Peyer's patch (tissue), 4 donors: ENCODE measurements around the gene SLC30A7. TPM values are rescaled to one million over a fixed set of nuclear protein-coding genes. Genes with fewer than 3 reads are reported as not detected.

Experiments
- DNase-seq, 3 donors: peaks; one replicate each; pipeline ENCODE4 v3.0.0-alpha.2; 2017 to 2019
- H3K27ac ChIP-seq, 4 donors: fragments of 200-600 bp; sonication (generic); one replicate each; pipeline ENCODE4 v1.5.1; 2016 to 2019
- H3K27me3 ChIP-seq, 2 donors: fragments of 200-600 bp; sonication (generic); one replicate each; pipeline ENCODE4 v1.5.1; 2019
- H3K36me3 ChIP-seq, 3 donors: fragments of 200-600 bp; sonication (generic); one replicate each; pipeline ENCODE4 v1.5.1; 2016 to 2019
- H3K4me1 ChIP-seq, 4 donors: fragments of 200-600 bp; sonication (generic); one replicate each; pipeline ENCODE4 v1.5.1; 2016 to 2019
- H3K4me3 ChIP-seq, 4 donors: fragments of 200-600 bp; sonication (generic); 1 replicate in 3 of 4; 2 replicates in 1 of 4; pipeline ENCODE4 v1.5.1; 2016 to 2019; ENCODE audit warnings: mild to moderate bottlenecking in 1 of 4
- H3K9me3 ChIP-seq, 4 donors: fragments of 200-600 bp; sonication (generic); one replicate each; pipeline ENCODE4 v1.5.1; 2016 to 2019; ENCODE audit warnings: mild to moderate bottlenecking in 1 of 4
- CTCF ChIP-seq, 6 experiments: fragments of 450-650 bp in 4 of 6; fragments of 200-600 bp in 2 of 6; sonication (generic) in 1 of 6; IDR thresholded peaks; one replicate each; pipeline ENCODE4 v1.5.1; 2017 to 2019; ENCODE audit warnings: antibody characterized with exemption in 6 of 6, mild to moderate bottlenecking in 3 of 6, moderate library complexity in 1 of 6
- POLR2A ChIP-seq, 2 donors: fragments of 450-650 bp; IDR thresholded peaks; one replicate each; pipeline ENCODE4 v1.5.1; 2017; ENCODE audit warnings: antibody characterized with exemption in 2 of 2, mild to moderate bottlenecking in 2 of 2, moderate library complexity in 2 of 2
- total RNA-seq, 4 donors: library from RNA; depleted of rRNA; stranded (reverse); fragments of >200 nt; gene quantifications; one replicate each; pipeline ENCODE4 v1.1.0, GENCODE V29; 2016

The SLC30A7 gene
- total RNA-seq, 4 donors from 2014 or later, result 18.2 to 28.5 (median 24.2) TPM

DNA sequence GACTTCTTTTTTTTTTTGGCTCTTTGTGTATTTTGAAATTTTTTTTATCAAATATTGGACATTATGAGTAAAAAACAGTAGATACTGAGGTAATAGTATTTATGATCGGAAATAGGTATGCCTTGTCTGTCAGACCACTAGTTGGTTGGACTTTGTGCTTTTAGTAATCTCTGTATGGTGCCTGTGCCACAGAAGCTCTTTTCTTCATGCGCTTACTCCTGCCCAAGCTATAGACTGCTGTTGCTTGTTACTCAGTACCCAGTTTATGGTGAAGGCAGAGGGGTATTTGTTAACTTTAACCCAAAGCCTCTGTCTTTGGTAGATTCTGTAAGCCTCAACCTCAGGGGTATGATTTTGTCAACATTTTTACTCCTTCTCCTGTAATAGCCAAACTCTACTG, 8.6 kb downstream of the SLC30A7 start:
- Histone ChIP-seq H3K27me3 (no peaks in the 10 kb centered on the region), H3K36me3 (peaks cover 0 to 50% (median 0%) of the 10 kb centered on the region in 3 donors), H3K4me1 (no peaks in the 10 kb centered on the region), H3K9me3 (no peaks in the 10 kb centered on the region), H3K4me3 (no peak overlapping the region), H3K27ac (no peak overlapping the region)
- no peak for DNase-seq
- TF ChIP-seq POLR2A (IDR thresholded peaks at IDR 0.05), result no peak
- no peak for TF ChIP-seq CTCF (IDR thresholded peaks at IDR 0.05)

GRCh38 chr1:100905181-100905580, 9.3 kb downstream of the SLC30A7 start:
- Histone ChIP-seq H3K4me1 (no peaks in the 10 kb centered on the region), H3K27ac (no peak overlapping the region), H3K36me3 (peaks cover 0 to 50% (median 0%) of the 10 kb centered on the region in 3 donors), H3K4me3 (no peak overlapping the region), H3K9me3 (no peaks in the 10 kb centered on the region), H3K27me3 (no peaks in the 10 kb centered on the region)
- no peak for TF ChIP-seq CTCF (IDR thresholded peaks at IDR 0.05)
- no peak for TF ChIP-seq POLR2A (IDR thresholded peaks at IDR 0.05)
- no peak for DNase-seq

- Histone ChIP-seq H3K9me3 (no peaks in the 10 kb centered on the region), H3K4me3 (no peak overlapping the region), H3K36me3 (peaks cover 0 to 67% (median 0%) of the 10 kb centered on the region in 3 donors), H3K27me3 (no peaks in the 10 kb centered on the region), H3K27ac (no peak overlapping the region), H3K4me1 (no peaks in the 10 kb centered on the region)
- no peak for DNase-seq
- TF ChIP-seq CTCF (IDR thresholded peaks at IDR 0.05) (no peak), POLR2A (IDR thresholded peaks at IDR 0.05) (no peak)
These were observed 12.0 kb downstream of the SLC30A7 start for GRCh38 chr1:100907887-100908286.

DNA sequence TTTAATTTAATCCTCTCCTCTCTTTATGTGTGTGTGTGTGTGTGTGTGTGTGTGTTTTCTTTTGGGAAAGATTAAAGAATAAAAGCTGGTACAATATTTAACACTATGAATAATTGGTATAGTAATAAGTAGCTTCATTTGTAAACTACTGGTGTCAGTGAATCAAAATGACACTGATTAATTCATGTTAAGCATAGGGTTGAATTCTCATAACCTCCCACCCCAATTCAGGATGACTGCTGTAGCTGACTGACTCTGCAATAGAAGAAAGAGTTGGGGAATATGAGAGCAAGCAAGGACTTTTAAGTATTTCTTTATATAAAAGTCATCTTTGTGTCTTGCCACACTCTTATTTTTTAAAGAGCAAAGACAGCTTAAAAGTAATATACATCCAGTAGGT, 13.1 kb downstream of the SLC30A7 start:
- no peak for TF ChIP-seq POLR2A (IDR thresholded peaks at IDR 0.05)
- TF ChIP-seq CTCF (IDR thresholded peaks at IDR 0.05), result no peak

GRCh38 chr1:100912019-100912418, 16.1 kb downstream of the SLC30A7 start:
- Histone ChIP-seq H3K4me1 (no peaks in the 10 kb centered on the region), H3K9me3 (no peaks in the 10 kb centered on the region), H3K36me3 (peaks cover 0 to 85% (median 0%) of the 10 kb centered on the region in 3 donors), H3K4me3 (no peak overlapping the region), H3K27ac (no peak overlapping the region), H3K27me3 (no peaks in the 10 kb centered on the region)
- TF ChIP-seq POLR2A (IDR thresholded peaks at IDR 0.05) (no peak), CTCF (IDR thresholded peaks at IDR 0.05) (no peak)
- no peak for DNase-seq

More for the DNA sequence above, 13.1 kb downstream of the SLC30A7 start:
- no peak for DNase-seq
- Histone ChIP-seq H3K9me3 (no peaks in the 10 kb centered on the region), H3K27me3 (no peaks in the 10 kb centered on the region), H3K36me3 (peaks cover 0 to 77% (median 0%) of the 10 kb centered on the region in 3 donors), H3K27ac (no peak overlapping the region), H3K4me3 (no peak overlapping the region), H3K4me1 (no peaks in the 10 kb centered on the region)
